K562 (cell line): ENCODE data around the gene DCLK1. TPM values are rescaled to one million over a fixed set of nuclear protein-coding genes. Genes with fewer than 3 reads are reported as not detected.

ENCODE experiments used
- ATAC-seq: fragments of 200-7000 bp; cut with Tn5 transposase; 3 replicates; pipeline ENCODE4 v1.9.1; 2020; ENCODE audit warnings: moderate library complexity
- BruUV-seq: library from RNA; stranded (reverse); fragments of 400-500 nt; replicated peaks from 2 replicates; lab custom pipeline; 2021; lab: Mats Ljungman, UMichigan
- CTCF ChIA-PET: fragments of 300-600 bp; formaldehyde crosslinking; extraction: SDS; loops from one replicate; lab custom pipeline; 2021; ENCODE audit warnings: low intra/inter-chr PET ratio; lab: Yijun Ruan, JAX
- POLR2A ChIA-PET: fragments of 300-600, 350-650 bp; sonication (Branson Sonifier 250); formaldehyde crosslinking; extraction: SDS; loops from one replicate; lab custom pipeline; 2021; ENCODE audit warnings: antibody characterized with exemption, inconsistent platforms; lab: Yijun Ruan, JAX
- DNase-seq, 4 experiments: peaks; one replicate each; pipeline versions ENCODE4 v3.0.0 to v3.0.0-alpha.2; 2011 to 2018; ENCODE audit warnings: low spot score in 3 of 4, mixed read lengths in 3 of 4; ENCODE audit errors: extremely low read depth in 1 of 4
- FAIRE-seq: peaks from 2 replicates; lab custom pipeline; 2011; peaks lifted over from hg19 to GRCh38; lab: Jason Lieb, UNC
- H2AFZ ChIP-seq: 2 replicates; pipeline ENCODE4 v1.6.0; 2011; ENCODE audit warnings: low read depth, low read length, control low read depth, inconsistent platforms
- H3K27ac ChIP-seq: fragments of 200-600 bp; 3 replicates; pipeline ENCODE4 v1.8.0; 2011; ENCODE audit warnings: low read depth, mild to moderate bottlenecking, control low read depth, inconsistent platforms, low read length, moderate library complexity, mixed read lengths; ENCODE audit errors: extremely low read depth
- H3K27me3 ChIP-seq, 2 experiments: fragments of 300-600 bp in 1 of 2; 2 replicates in 1 of 2; 3 replicates in 1 of 2; pipeline versions ENCODE4 v1.6.0 to v1.8.0; 2011; ENCODE audit warnings: inconsistent platforms in 2 of 2, low read length in 2 of 2, mild to moderate bottlenecking in 1 of 2, mixed read lengths in 1 of 2, moderate library complexity in 1 of 2; ENCODE audit not compliant: control insufficient read depth in 2 of 2, insufficient read depth in 2 of 2
- H3K36me3 ChIP-seq: fragments of 300-600 bp; 3 replicates; pipeline ENCODE4 v1.8.0; 2011; ENCODE audit warnings: mild to moderate bottlenecking, low read length, inconsistent platforms; ENCODE audit not compliant: control insufficient read depth, insufficient read depth
- H3K4me1 ChIP-seq, 2 experiments: fragments of 200-600 bp in 1 of 2; replicated peaks in 1 of 2; 2 replicates in 1 of 2; 3 replicates in 1 of 2; pipeline versions ENCODE4 v1.5.1 to v1.8.0; 2011; ENCODE audit warnings: inconsistent platforms in 2 of 2, low read length in 2 of 2, mild to moderate bottlenecking in 1 of 2, mixed read lengths in 1 of 2, moderate library complexity in 1 of 2; ENCODE audit not compliant: control insufficient read depth in 2 of 2, insufficient read depth in 2 of 2
- H3K4me2 ChIP-seq: 2 replicates; pipeline ENCODE4 v1.6.1; 2011; ENCODE audit warnings: low read length, control low read depth, inconsistent platforms, mixed read lengths; ENCODE audit not compliant: insufficient read depth
- H3K4me3 ChIP-seq: fragments of 200-600 bp; sonication (generic), shearing (Covaris generic); 2 replicates; pipeline ENCODE4 v1.5.1; 2016; ENCODE audit warnings: control low read depth, inconsistent platforms
- H3K79me2 ChIP-seq: fragments of 200-600 bp; 3 replicates; pipeline ENCODE4 v1.8.0; 2011; ENCODE audit warnings: low read length, inconsistent platforms; ENCODE audit not compliant: control insufficient read depth, insufficient read depth
- H3K9ac ChIP-seq, 2 experiments: 2 replicates each; pipeline versions ENCODE4 v1.6.0 to v1.6.1; 2011; ENCODE audit warnings: low read depth in 2 of 2, low read length in 2 of 2, control low read depth in 1 of 2, inconsistent platforms in 1 of 2, mild to moderate bottlenecking in 1 of 2, mixed read lengths in 1 of 2; ENCODE audit not compliant: insufficient read depth in 1 of 2
- H3K9me1 ChIP-seq: one replicate; pipeline ENCODE4 v1.6.0; 2011; ENCODE audit warnings: inconsistent platforms, mild to moderate bottlenecking, low read length, moderate library complexity; ENCODE audit not compliant: control insufficient read depth, insufficient read depth
- H3K9me3 ChIP-seq: replicated peaks from 2 replicates; pipeline ENCODE4 v1.5.1; 2011; ENCODE audit warnings: low read depth, low read length, inconsistent platforms; ENCODE audit not compliant: control insufficient read depth, insufficient read depth
- H4K20me1 ChIP-seq: replicated peaks from 2 replicates; pipeline ENCODE4 v1.6.1; 2011; ENCODE audit warnings: low read length, inconsistent platforms, mixed read lengths; ENCODE audit not compliant: control insufficient read depth, insufficient read depth
- AFF1 ChIP-seq, 2 experiments: fragments of 450-650 bp; IDR thresholded peaks; 2 replicates each; pipeline ENCODE4 v1.6.1; 2018; ENCODE audit warnings: mild to moderate bottlenecking in 2 of 2, low read depth in 1 of 2; ENCODE audit not compliant: partially characterized antibody in 2 of 2
- CBX2 ChIP-seq: fragments of 200-600 bp; sonication (generic); IDR thresholded peaks from one replicate; pipeline ENCODE4 v1.6.1; 2012; ENCODE audit warnings: mild to moderate bottlenecking, low read length, inconsistent platforms; ENCODE audit not compliant: insufficient read depth, poor library complexity, severe bottlenecking
- CBX8 ChIP-seq: fragments of 200-600 bp; sonication (generic); IDR thresholded peaks from 2 replicates; pipeline ENCODE4 v1.6.1; 2012; ENCODE audit warnings: borderline replicate concordance, mixed run types, low read depth, mild to moderate bottlenecking, moderate library complexity, mixed read lengths, low read length, control low read depth, inconsistent platforms; ENCODE audit not compliant: poor library complexity, severe bottlenecking; ENCODE audit errors: extremely low read depth
- CREB1 ChIP-seq, 2 experiments: sonication (generic) in 1 of 2; formaldehyde crosslinking in 1 of 2; IDR thresholded peaks; 2 replicates each; pipeline versions ENCODE4 v1.6.1 to v1.8.0; 2012 to 2022; ENCODE audit warnings: inconsistent platforms in 1 of 2, mild to moderate bottlenecking in 1 of 2, missing genetic modification reagents in 1 of 2, moderate library complexity in 1 of 2
- EGR1 ChIP-seq: fragments of 450-650 bp; conservative IDR thresholded peaks from 2 replicates; pipeline ENCODE4 v1.6.1; 2017; ENCODE audit warnings: mild to moderate bottlenecking
- ELF1 ChIP-seq: fragments of 200-800 bp; sonication (Bioruptor generic); IDR thresholded peaks from 2 replicates; pipeline ENCODE4 v1.6.1; 2016; ENCODE audit warnings: missing genetic modification characterization, missing compliant biosample characterization
- MTF1 ChIP-seq: fragments of 250-450 bp; sonication (Bioruptor Pico); IDR thresholded peaks from 2 replicates; pipeline ENCODE4 v1.9.0; 2021; ENCODE audit warnings: moderate library complexity, mild to moderate bottlenecking, inconsistent platforms, borderline replicate concordance
- PCBP2 ChIP-seq: fragments of 200-400 bp; formaldehyde crosslinking; IDR thresholded peaks from 2 replicates; pipeline ENCODE4 v1.6.1; 2018; ENCODE audit warnings: low read length, low read depth, mild to moderate bottlenecking, moderate library complexity; ENCODE audit not compliant: poor library complexity, severe bottlenecking
- PYGO2 ChIP-seq: fragments of 450-650 bp; IDR thresholded peaks from 2 replicates; pipeline ENCODE4 v1.6.1; 2016; ENCODE audit warnings: mild to moderate bottlenecking, missing genetic modification characterization, moderate library complexity, missing compliant biosample characterization
- SMAD1 ChIP-seq: fragments of 150-350 bp; IDR thresholded peaks from 2 replicates; pipeline ENCODE4 v1.6.1; 2014; ENCODE audit warnings: low read length, low read depth; ENCODE audit not compliant: partially characterized antibody
- ZBTB26 ChIP-seq: fragments of 450-650 bp; formaldehyde crosslinking; IDR thresholded peaks from 2 replicates; pipeline ENCODE4 v1.4.0; 2022; ENCODE audit warnings: missing genetic modification characterization
- ZNF239 ChIP-seq: fragments of 250-450 bp; sonication (Bioruptor Pico); IDR thresholded peaks from 2 replicates; pipeline ENCODE4 v1.4.0; 2020; ENCODE audit warnings: mild to moderate bottlenecking
- ZNF436 ChIP-seq: fragments of 250-450, 450-650 bp; sonication (Bioruptor Pico); formaldehyde crosslinking; IDR thresholded peaks from 2 replicates; pipeline ENCODE4 v1.7.0; 2020; ENCODE audit warnings: mild to moderate bottlenecking
- ZNF57 ChIP-seq: fragments of 450-650 bp; formaldehyde crosslinking; IDR thresholded peaks from 2 replicates; pipeline ENCODE4 v1.4.0; 2020; ENCODE audit warnings: mild to moderate bottlenecking, moderate library complexity
- ZNF75A ChIP-seq: fragments of 450-650 bp; formaldehyde crosslinking; IDR thresholded peaks from 2 replicates; pipeline ENCODE4 v1.4.0; 2020; ENCODE audit warnings: mild to moderate bottlenecking
- WGBS: fragments of 100-300 bp; shearing (Covaris generic); methylation state at CpG from one replicate; pipeline ENCODE4 v1.1.6; 2016; ENCODE audit warnings: low coverage, mixed read lengths; ENCODE audit not compliant: insufficient coverage; ENCODE audit errors: missing lambda C conversion rate; 5-methylcytosine and 5-hydroxymethylcytosine counted together
- in situ Hi-C: fragments of 300-500 bp; cut with MboI; formaldehyde crosslinking; loops from 4 replicates; pipeline ENCODE4 v1.15.0; 2018; ENCODE audit warnings: inconsistent platforms, mixed read lengths
- intact Hi-C: fragments of 100-400 bp; cut with micrococcal nuclease; formaldehyde crosslinking; loops from 2 replicates; pipeline ENCODE4 v1.14.2; 2022
- polyA plus RNA-seq, 8 experiments: library from polyadenylated mRNA; depleted of rRNA in 4 of 8; stranded (reverse) in 5 of 8; unstranded in 3 of 8; fragments of >200 nt; fragmentation: Nextera tagmentation in 2 of 8; fragmentation: Illumina TruSeq in 1 of 8; extraction: Ambion mirVana in 2 of 8; extraction: Trizol in 1 of 8; gene quantifications; 2 replicates each; pipeline versions ENCODE4 v1.2.1 to v1.2.3, GENCODE V29; 2011 to 2014; ENCODE audit warnings: inconsistent platforms in 1 of 8, missing spikeins in 1 of 8
- total RNA-seq, 7 experiments: library from RNA; depleted of rRNA in 6 of 7; stranded (reverse); fragments of >200 nt in 6 of 7; fragmentation: Illumina TruSeq in 2 of 7; extraction: Trizol in 2 of 7; gene quantifications; 2 replicates each; pipeline versions ENCODE4 v1.2.1 to v1.2.3, GENCODE V29; 2011 to 2021; ENCODE audit warnings: low replicate concordance in 1 of 7

The DCLK1 gene
- total and polyA plus RNA-seq, 9 of the 15 experiments (the other 6 are each of a cell fraction or from before 2014, with no cell fraction given) = 0.07 TPM; not detected in 8

GRCh38 chr13:35851881-35852280 is 279.3 kb downstream of the DCLK1 start (continued):
- no peak for TF ChIP-seq ZBTB26 (CRISPR knock-in tag)

GRCh38 chr13:35851356-35851755 is 279.8 kb downstream of the DCLK1 start:
- ATAC-seq = no peak
- H2AFZ ChIP-seq = no peak overlapping the region
- no peak for FAIRE-seq
- TF ChIP-seq ZNF239 = no peak
- no peak for TF ChIP-seq CREB1 (IDR thresholded peaks at IDR 0.05)
- no peak for TF ChIP-seq CREB1 (CRISPR knock-in tag; IDR thresholded peaks at IDR 0.05)
- TF ChIP-seq ZNF75A (CRISPR knock-in tag) = no peak
- TF ChIP-seq ELF1 (tag) = no peak
- no peak for TF ChIP-seq PCBP2
- no peak for TF ChIP-seq SMAD1
- TF ChIP-seq CBX2 = no peak
- no peak for TF ChIP-seq MTF1 (CRISPR knock-in tag)
- TF ChIP-seq CBX8 = no peak
- no peak for TF ChIP-seq AFF1 (IDR thresholded peaks at IDR 0.05; ENCODE audit: low read depth in 1 of 2, partially characterized antibody in 2 of 2)
- no peak for TF ChIP-seq ZNF436 (CRISPR knock-in tag)
- no peak for TF ChIP-seq PYGO2 (tag)
- no peak for TF ChIP-seq EGR1
- no peak for TF ChIP-seq ZNF57 (CRISPR knock-in tag)
- no peaks in the 10 kb centered on the region for H3K9me3 ChIP-seq
- CTCF ChIA-PET = no interaction called here
- H3K4me2 ChIP-seq = no peak overlapping the region
- no peaks in the 10 kb centered on the region for H3K36me3 ChIP-seq
- H3K79me2 ChIP-seq = no peaks in the 10 kb centered on the region
- H4K20me1 ChIP-seq = no peaks in the 10 kb centered on the region
- no peak overlapping the region for H3K9ac ChIP-seq
- DNase-seq = no peak
- no peaks in the 10 kb centered on the region for H3K4me1 ChIP-seq
- H3K9me1 ChIP-seq = no peaks in the 10 kb centered on the region
- 0% methylated on average over 5 of the region's 5 CpGs for WGBS
- in situ Hi-C loops = no loop called here
- no peak overlapping the region for H3K4me3 ChIP-seq
- H3K27me3 ChIP-seq = no peaks in the 10 kb centered on the region
- POLR2A ChIA-PET = interaction anchor here (1.2 kb wide), 1 partner anchor 15 kb away, joined by 3 read pairs; no protein-coding TSS in a partner anchor
- no TSS peak for BruUV-seq
- intact Hi-C loops = no loop called here
- H3K27ac ChIP-seq = no peak overlapping the region
